HG03558 (cell line): ENCODE results near the gene PARK7.
A peak's percentile ranks its signal among the peaks of the same experiment; 100 is the strongest.
"Not testable (repeated sequence)": the region's sequence is repeated elsewhere in the genome, so short reads cannot be mapped to it uniquely, and the experiment has no call there.

Experiments
- ATAC-seq: cut with Tn5 transposase; IDR thresholded peaks from one replicate; pipeline ENCODE4 v1.9.1; 2021; ENCODE audit warnings: moderate number of reproducible peaks; ENCODE audit not compliant: unreplicated experiment; ENCODE audit errors: extremely low read depth

The PARK7 gene

DNA sequence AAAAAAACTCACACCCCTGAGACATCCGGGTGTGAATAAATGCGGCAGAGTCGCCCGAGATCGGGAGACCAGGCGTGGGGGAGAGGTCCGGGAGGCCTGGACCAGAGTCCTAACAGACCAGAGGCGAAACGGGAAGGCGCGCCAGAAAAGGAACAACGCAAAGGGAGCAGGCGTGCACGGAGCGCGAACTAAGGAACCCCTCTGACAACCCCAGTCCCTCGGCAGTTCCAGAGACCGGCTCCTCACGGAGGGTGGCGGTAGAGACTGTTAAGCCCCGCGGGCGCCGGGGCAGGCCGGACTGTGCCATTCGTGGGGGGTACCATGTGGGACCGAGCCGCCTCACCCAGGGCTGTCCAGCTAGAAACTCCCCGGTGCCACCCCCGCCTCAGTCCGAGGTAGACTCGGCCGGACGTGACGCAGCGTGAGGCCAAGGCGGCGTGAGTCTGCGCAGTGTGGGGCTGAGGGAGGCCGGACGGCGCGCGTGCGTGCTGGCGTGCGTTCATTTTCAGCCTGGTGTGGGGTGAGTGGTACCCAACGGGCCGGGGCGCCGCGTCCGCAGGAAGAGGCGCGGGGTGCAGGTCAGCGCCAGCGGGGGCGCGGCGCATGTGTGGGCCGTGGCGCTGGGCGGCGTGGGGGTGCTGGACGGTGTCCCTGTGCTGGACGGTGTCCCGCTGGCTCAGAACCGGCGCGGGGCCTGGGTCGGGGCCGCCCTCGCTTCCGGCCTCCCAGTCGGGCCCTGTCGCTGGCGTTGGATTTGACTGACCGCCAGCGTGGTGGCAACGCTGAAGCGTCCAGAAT lies at the start of gene PARK7:
Gene PARK7 (plus strand): TSS at position 496 of the 798 bp plus-strand sequence. CDS start 1,075 bp downstream, outside the sequence.
- peak; percentile 85 for ATAC-seq

DNA sequence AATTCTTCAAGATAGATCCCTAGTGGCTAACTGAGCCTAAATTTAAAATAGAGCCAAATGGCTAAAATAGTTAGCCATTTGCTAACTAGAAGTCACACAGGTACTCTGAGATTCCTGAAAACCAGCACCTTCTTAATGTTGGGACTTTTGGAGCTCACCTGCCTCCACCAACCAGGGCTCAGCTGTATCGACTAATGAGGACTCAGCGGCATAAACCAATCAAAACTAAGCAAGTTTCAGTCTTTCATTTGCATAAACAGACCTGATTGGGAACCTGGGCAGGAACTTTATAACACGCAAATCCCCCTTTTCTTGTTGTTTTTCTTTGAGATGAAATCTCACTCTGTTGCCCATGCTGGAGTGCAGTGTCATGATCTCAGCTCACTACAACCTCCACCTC lies 49.4 kb upstream of the PARK7 start:
- no peak for ATAC-seq

DNA sequence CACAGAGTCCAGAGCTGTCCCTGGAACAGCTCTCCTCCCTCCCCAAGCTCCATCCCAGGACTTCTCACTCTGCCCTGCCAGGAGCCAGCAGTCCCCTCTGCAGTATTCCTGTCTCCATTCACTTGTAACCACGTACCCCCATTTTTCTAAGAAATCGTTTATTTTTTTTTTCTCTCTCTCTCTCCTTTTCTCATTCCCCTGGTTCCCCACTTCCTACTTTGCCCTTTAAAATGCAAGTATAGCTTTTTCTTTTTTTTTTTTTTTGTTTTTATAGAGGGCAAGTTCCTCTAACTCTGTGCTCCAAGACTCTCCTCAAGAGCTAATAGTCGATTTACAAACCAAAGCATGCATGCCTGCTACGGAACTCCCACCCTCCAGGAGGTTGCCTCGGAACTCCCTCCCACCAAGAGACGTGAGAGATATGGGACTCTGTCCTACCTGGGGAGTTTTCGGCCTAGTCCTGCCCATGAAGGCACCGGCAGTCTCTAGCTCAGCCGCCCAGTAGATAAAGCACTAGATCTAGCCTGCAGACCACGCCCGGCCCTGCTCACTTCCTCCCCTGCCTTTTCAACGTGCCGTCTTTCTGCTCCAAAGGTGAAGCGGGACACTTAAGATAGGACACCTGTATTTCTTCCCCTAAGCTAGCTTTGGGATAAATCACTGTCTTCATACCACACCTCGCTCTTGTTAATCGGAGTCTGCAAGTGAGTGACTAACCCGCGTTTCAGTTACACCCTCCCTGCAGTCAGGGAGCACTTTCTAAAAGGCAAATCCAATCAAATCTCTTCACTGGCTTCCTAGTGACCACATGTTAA lies 48.6 kb upstream of the PARK7 start:
- no peak for ATAC-seq

DNA sequence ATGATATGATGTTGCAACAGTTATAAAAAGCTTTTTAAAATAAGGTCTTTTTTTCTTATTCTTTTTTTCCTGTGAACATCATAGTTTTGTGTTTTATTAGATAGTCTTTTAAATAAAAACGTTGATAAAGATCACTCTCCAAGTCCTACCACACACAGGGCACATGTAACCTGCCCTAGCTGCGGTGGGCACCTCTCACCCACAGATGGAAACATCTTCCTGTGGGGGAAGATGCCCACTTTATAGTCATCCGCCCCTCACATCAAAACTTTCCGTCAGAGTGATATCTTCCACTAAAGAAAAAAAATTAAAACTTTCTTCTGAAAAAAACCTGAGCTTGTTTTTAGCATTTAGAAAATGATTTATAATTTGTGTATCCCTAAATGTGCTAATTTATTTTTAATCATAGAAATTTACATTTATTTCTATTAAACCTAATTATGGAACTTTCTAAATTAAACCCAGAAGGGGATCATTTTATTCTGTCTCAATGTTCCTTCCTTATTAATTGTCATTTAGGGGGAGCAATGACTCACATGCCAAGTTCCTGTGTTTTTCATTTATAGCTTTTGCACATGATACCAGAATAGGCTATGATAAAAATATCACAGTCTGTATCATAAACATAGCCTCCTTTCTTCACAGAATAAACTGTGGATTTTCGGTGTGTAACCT lies 45.5 kb upstream of the PARK7 start:
- no peak for ATAC-seq

DNA sequence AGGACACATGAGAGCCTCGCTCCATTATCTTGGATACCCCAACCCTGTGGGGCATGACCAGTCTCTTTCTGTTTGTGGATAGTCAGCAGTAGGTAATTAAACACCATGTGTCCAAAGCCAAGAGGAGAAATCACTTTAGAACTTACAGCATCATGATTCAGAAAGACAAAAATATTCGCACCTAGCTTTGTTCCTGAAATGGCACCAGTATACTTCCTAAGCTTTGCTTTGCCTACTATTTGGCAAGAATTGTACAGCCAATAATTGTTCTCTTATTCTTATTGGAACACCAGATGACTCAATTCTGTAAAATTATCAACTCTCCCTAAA lies 45.0 kb upstream of the PARK7 start:
- ATAC-seq, result no peak

DNA sequence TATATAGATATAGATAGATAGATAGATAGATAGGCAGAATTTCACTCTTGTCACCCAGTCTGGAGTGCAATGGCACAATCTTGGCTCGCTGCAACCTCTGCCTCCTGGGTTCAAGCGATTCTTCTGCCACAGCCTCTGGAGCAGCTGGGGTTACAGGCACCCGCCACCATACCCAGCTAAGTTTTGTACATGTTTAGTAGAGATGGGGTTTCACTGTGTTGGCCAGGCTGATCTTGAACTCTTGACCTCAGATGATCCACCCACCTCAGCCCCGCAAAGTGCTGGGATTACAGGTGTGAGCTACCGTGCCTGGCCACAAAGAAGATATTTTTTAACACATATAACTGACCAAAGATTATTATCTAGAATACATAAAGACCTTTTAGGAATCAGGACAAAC lies 43.5 kb upstream of the PARK7 start:
- ATAC-seq, result not testable (repeated sequence)

DNA sequence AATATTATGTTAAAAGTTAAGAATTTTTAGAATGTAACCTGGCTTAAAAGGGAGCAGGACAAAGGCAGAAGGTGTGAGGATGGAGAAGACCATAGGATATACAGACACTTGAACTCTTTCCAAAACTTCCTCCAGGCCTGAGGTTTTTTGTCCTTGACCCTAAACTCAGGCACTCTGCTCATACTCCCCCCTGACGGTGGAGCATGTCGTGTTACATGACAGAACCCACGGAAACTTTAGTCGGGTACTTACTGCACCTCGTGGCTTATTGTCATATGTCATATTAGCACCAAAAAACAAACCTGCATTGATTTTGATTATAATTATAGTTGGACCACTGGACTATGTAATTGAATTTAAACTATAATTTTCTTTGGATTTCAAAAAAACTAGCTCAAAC lies 41.6 kb upstream of the PARK7 start:
- ATAC-seq, result no peak

DNA sequence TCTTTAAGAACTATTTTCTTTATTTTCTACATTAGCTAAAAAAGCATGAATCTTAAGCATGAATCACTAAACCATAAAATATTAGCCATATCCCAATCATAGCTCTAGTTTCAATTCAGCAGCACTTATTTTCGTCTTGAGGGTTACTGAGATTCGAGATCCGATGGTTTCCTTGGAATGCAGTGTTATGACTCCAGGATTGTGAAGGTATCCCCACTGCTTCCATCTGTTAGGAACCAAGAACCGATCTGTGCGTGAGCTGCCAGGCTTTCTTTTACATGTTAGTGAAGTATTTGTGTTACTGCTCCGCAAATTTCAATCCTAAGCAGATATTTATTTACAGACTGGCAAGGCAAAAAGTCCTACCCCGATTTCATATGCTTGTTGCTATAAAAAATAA lies 39.7 kb upstream of the PARK7 start:
- no peak for ATAC-seq

DNA sequence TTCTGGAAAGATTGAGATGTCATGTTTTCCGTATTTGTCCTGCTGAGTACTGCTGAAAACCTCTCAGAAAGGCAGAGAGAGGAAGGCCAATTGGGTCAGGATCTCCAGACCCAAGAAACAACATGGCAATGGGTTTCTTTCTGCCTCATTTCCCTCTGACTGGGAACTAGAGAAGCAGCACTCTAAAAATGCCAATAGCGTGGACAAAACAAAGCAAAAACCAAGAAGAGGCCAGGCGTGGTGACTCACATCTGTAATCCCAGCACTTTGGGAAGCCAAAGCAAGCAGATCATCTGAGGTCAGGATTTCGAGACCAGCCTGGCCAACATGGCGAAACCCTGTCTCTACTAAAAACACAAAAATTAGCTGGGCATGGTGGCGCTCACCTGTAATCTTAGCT lies 39.2 kb upstream of the PARK7 start:
- no peak for ATAC-seq

DNA sequence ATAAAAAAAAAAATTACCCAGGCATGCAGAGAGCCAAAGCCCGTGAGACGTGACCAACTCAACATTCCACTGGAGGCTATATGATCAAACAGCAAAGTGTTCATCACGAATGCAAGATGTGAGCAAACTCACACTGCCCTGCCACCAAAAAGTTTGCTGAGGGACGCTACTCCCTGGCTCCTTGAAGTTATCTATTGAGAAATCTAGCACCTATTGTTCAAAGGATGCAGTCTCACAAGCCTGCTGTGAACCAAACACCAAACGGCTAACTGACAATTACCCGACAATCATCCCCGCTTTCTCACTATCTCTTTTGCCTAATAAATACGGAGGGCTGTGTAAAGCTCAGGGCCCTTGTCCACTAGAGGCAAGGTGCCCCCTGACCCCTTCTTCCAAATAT lies 34.5 kb upstream of the PARK7 start:
- not testable (repeated sequence) for ATAC-seq

DNA sequence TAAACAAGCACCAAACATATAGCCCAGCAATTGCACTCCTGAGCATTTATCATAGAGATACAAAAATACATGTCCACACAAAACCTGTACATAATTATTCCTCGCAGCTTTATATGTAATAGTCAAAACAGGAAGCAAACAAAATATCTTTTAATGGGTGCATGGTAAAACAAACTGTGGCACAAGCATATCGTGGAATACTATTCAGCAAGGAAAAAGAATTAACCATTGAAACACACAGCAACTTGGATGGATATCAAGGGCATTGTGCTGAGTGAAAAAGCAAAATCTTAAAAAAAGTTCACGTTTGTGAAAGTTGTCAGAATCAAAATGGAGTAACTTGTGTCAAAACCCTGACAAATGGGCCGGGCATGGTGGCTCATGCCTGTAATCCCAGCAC lies 33.3 kb upstream of the PARK7 start:
- no peak for ATAC-seq

DNA sequence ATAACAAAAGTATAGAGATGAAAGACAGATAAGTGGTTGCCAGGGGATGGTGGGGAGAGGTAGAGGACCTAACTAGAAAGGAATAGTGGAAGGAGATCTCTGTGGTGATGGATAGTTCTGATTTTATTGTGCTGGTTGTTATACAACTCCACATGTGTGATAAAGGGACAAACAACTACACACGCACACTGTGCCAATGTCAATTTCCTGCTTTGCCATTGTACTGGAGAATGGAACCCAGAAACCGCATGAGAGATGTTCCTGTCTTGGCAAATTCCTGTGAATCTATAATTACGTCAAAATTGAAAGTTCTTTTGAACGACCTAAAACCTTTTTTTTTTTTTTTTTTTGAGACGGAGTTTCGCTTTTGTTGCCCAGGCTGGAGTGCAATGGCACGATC lies 31.9 kb upstream of the PARK7 start:
- ATAC-seq, result no peak

DNA sequence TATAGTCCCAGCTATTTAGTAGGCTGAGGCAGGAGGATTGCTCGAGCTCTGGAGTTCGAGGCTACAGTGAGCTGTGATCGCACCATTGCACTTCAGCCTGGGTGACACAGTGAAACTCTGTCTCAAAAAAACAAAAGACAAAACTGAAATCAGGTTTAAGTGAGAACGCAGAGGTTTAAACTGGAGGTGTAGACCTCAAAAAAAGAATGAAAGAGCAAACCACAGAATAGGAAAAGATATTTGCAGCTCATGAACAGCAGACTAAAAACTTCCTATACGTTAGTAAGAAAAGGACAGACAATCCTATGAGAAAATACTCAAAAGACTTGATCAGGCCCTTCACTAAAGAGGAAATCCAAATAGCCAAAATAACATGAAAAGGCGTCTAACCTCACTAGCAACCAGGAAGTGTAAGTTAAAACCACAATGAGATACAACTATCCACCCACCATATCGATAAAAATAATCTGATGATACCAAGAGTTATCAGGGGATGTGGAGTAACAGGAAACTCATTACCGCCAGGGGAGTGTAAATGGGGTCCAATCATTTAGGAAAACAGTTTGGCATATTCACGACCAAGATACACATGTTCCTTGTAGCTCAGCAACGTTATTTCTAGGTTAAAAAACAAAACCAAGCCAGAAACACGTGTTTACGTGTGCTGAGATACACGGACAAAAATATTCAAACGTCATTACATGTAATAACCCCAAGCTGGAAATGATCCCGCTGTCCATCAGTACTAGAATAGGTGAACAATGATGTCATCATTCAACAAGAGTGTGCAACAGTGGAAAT lies 30.7 kb upstream of the PARK7 start:
- ATAC-seq, result no peak

DNA sequence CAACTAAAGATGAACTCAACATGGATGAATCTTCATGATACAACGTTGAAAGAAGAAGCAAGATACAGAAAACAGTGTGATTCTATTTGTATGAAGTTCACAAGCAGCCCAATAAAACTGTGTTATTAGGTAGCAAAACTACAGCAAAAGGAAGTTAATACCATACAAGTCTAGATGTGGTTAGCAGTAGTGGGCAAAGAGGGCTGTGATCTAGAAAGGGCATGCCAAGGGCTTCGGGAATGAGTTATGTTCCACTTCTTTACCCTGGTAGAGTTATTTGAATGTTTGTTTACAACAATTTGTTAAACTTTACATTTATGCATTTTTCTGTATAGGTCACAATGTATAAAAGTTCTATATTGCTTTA lies 30.1 kb upstream of the PARK7 start:
- no peak for ATAC-seq

DNA sequence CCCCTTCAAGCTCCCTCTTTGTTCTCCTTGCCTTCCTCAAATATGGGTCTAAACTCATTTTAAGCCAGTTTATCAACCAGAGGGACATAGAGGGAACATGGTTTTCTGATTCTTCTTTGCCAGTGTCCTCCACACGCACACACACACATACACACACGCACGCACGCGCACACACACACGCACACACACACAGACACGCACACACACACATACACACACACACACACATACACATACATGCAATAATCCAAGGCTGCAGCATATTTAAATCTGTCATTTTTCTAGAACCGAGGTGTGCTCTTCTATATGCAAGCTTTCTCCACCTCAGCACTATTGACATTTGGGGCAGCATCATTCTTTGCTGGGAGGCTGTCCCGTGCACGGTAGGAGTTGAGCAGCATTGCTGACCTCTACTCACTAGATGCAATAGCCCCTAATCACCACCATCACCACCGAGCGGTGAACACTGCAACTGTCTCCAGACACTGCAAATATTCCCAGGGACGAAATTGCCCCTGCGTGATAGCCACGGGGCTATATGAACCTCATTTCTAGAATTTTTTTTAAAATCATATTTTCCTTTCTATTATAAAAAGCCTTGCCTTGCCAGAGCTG lies 28.9 kb upstream of the PARK7 start:
- no peak for ATAC-seq

DNA sequence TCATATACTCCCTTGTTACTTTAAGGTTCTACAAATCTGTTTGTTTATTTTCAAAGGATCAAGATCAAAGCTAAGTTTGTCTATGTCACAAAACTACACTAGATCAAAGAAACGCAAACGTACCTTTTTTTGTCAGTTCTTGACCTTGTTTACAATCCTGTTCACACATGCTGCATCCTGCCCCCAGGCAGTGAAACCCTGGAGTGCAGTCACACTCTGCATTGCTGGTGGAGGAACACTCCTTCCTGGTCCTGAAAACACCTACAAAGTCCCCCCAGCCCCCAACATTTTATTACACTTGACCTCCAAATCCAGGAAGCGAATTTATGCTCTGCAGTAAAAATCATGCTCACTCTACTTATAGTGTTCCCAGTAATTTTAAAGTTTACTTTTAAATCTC lies 23.4 kb upstream of the PARK7 start:
- ATAC-seq, result no peak

DNA sequence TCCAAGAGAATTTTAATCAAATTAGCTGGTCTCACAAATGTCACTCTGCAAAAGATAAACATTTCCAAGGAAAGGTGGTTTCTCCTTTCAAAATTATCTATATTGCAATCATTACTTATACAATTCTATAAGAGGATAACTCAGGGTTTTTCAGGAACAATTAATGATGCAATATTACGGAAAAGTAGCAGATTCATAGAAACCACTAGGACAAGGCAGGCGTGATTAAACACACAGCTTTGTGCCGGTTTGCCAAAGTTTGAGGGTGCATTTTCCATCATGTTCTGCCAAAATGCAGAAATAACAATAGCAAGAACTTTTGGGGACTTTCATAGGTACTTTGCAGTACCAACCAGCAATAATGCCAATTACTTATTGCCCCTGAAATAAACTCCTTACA lies 21.5 kb upstream of the PARK7 start:
- ATAC-seq, result no peak

DNA sequence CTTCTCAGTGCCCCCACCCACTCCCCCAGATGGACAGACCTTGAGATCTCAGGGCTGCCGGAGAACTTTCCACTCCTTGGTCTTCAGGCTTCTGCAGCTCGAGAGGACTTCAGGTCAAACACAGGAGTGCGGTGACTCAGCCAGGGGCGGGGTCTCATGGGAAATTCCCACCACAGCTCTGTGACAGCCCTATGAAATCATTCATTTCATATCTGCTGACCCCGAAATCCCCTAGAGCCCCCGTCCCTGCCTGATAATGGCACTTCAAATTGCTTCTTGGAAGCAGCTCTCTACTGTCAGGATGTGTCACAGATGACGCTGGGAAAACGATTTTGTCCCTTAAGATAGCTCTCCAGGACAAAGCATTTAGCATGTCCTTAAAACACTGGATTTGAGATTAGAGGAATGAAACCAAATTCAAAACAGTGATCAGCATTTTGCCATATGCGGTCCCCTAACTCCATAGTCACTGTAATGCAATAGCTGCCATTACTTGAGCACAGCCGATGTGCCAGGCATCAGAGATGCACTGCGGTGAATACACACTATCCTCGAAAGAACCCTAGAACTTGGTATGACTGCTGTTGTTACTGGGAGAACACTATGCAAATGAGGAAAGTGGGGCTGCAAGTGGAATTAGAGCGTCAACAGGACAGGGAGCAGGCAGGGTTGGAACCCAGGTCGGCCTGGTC lies 20.6 kb upstream of the PARK7 start, which contains the start of gene TNFRSF9:
Gene TNFRSF9 (minus strand): TSS at position 95 of the 692 bp plus-strand sequence. CDS start 845 bp downstream, outside the sequence.
- no peak for ATAC-seq

DNA sequence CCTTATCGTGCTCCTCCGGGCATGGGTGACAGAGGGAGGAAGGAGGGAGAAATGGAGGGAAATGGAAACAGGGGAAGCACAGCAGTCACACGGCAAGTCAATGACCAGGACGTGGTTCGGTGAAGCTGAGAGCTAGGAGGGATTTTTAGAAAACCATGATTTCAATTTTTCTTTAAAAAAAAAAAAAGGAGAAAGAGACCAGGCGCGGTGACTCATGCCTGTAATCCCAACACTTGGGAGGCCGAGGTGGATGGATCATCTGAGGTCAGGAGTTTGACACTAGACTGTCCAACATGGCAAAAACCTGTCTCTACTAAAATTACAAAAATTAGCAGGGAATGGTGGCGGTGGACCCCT lies 20.1 kb upstream of the PARK7 start:
- ATAC-seq, result no peak
